GM06990 (cell line): ENCODE measurements around the gene AQP6.

Experiments used
- DNase-seq: peaks from one replicate; pipeline ENCODE4 v3.0.0-alpha.2; 2011; ENCODE audit not compliant: insufficient read length; ENCODE audit errors: extremely low read depth
- H3K27me3 ChIP-seq: replicated peaks from 2 replicates; pipeline ENCODE4 v1.6.0; 2011; ENCODE audit warnings: low read length; ENCODE audit not compliant: control insufficient read depth, insufficient read depth
- H3K36me3 ChIP-seq: 2 replicates; pipeline ENCODE4 v1.5.1; 2011; ENCODE audit warnings: low read length; ENCODE audit not compliant: control insufficient read depth, insufficient read depth
- H3K4me3 ChIP-seq: replicated peaks from 2 replicates; pipeline ENCODE4 v1.5.1; 2011; ENCODE audit warnings: low read depth, mild to moderate bottlenecking, control low read depth, low read length
- TF ChIP-seq, protein P1 (sequence below): IDR thresholded peaks from 2 replicates; pipeline ENCODE4 v1.5.1; 2011; ENCODE audit warnings: low read length, control low read depth, mild to moderate bottlenecking, inconsistent platforms; ENCODE audit not compliant: insufficient read depth, poor library complexity, severe bottlenecking

Gene AQP6

DNA sequence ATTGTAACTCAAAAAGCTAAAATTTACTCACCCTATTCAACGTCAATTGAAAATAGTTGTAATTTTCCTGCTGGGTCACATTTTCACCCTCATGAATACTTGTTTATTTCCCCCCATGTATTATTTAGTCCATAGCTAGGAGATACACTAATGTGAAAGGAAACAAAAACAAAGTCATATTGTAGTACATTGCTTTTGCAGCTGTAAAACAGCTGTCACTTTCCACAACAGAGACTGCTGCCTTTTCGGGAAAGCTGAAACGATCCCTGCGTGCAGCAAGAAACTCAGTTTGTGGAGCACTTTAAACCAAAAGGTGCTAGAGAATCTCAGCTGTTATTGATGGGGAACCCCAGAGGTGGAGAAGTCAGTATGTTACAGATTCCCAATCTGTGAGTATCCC lies 48.3 kb downstream of the AQP6 start:
- TF ChIP-seq, protein P1, sequence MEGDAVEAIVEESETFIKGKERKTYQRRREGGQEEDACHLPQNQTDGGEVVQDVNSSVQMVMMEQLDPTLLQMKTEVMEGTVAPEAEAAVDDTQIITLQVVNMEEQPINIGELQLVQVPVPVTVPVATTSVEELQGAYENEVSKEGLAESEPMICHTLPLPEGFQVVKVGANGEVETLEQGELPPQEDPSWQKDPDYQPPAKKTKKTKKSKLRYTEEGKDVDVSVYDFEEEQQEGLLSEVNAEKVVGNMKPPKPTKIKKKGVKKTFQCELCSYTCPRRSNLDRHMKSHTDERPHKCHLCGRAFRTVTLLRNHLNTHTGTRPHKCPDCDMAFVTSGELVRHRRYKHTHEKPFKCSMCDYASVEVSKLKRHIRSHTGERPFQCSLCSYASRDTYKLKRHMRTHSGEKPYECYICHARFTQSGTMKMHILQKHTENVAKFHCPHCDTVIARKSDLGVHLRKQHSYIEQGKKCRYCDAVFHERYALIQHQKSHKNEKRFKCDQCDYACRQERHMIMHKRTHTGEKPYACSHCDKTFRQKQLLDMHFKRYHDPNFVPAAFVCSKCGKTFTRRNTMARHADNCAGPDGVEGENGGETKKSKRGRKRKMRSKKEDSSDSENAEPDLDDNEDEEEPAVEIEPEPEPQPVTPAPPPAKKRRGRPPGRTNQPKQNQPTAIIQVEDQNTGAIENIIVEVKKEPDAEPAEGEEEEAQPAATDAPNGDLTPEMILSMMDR: no peak
- no peak for DNase-seq
- Histone ChIP-seq H3K27me3 (no peaks in the 10 kb centered on the region), H3K36me3 (no peaks in the 10 kb centered on the region; the same call in 1 of the 2 replicates), H3K4me3 (no peak overlapping the region)

DNA sequence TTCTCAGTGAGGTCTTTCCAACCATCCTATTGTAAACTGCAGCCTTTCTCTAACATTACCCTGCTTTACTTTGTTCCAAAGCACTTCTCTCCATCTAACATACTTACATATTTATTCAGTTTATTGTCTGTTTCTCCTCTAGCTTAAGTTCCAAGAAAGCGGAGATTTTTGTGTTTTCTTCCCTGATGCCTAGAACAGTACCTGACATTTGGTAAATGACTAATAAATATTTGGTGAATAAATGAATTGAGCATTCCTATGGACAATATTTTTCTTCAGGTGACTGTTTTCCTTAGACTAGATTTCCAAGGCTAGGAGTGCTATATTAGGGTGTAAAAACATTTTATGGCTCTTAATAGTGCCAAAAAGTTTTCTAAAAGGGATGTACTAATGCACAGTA lies 50.2 kb downstream of the AQP6 start:
- TF ChIP-seq, protein P1: no peak
- H3K36me3 ChIP-seq: no peaks in the 10 kb centered on the region
- no peak overlapping the region for H3K4me3 ChIP-seq
- no peaks in the 10 kb centered on the region for H3K27me3 ChIP-seq
- no peak for DNase-seq

GRCh38 chr12:50024227-50024626 lies 51.5 kb downstream of the AQP6 start:
- peak overlapping the region; percentile 88 for H3K4me3 ChIP-seq
- H3K27me3 ChIP-seq: no peaks in the 10 kb centered on the region
- no peaks in the 10 kb centered on the region for H3K36me3 ChIP-seq
- TF ChIP-seq, protein P1: no peak
- DNase-seq: no peak

- Histone ChIP-seq H3K36me3 (no peaks in the 10 kb centered on the region), H3K27me3 (no peaks in the 10 kb centered on the region), H3K4me3 (peak overlapping the region; percentile 88)
- DNase-seq: no peak
- TF ChIP-seq, protein P1: no peak
Measured at GRCh38 chr12:50024805-50025186, 52.0 kb downstream of the AQP6 start.

- Histone ChIP-seq H3K4me3 (peak within 1 kb of the TSS; percentile 88), H3K27me3 (no peaks in the 10 kb centered on the region), H3K36me3 (no peaks in the 10 kb centered on the region)
- peak; percentile 94 for DNase-seq
- TF ChIP-seq, protein P1: no peak
Measured at GRCh38 chr12:50025187-50026059, 52.7 kb downstream of the AQP6 start, which contains the start of gene RACGAP1. Gene RACGAP1, minus strand, starts transcription at chr12:50025494. Its CDS starts 8,779 bp downstream, at chr12:50016715.
